HEK293 (cell line): ENCODE data around the gene PRPF8.

Source experiments
- AEBP2 ChIP-seq: fragments of 450-650 bp; formaldehyde crosslinking; IDR thresholded peaks from 2 replicates; pipeline ENCODE4 v1.5.1; 2016; ENCODE audit warnings: missing biosample characterization, missing genetic modification characterization, borderline replicate concordance
- BCL6B ChIP-seq: fragments of 450-650 bp; formaldehyde crosslinking; IDR thresholded peaks from 2 replicates; pipeline ENCODE4 v1.5.1; 2017; ENCODE audit warnings: missing biosample characterization, missing genetic modification characterization
- ELK4 ChIP-seq: IDR thresholded peaks from 2 replicates; pipeline ENCODE4 v1.6.1; 2011; ENCODE audit warnings: mild to moderate bottlenecking, low read depth, low read length, borderline replicate concordance
- HIC1 ChIP-seq: fragments of 450-650 bp; formaldehyde crosslinking; IDR thresholded peaks from 2 replicates; pipeline ENCODE4 v1.5.1; 2016; ENCODE audit warnings: missing biosample characterization, missing genetic modification characterization
- INSM2 ChIP-seq: fragments of 450-650 bp; formaldehyde crosslinking; IDR thresholded peaks from 2 replicates; pipeline ENCODE4 v1.5.1; 2016; ENCODE audit warnings: missing biosample characterization, missing genetic modification characterization
- KLF16 ChIP-seq: fragments of 450-650 bp; formaldehyde crosslinking; IDR thresholded peaks from 2 replicates; pipeline ENCODE4 v1.5.1; 2017; ENCODE audit warnings: missing biosample characterization, missing genetic modification characterization
- PATZ1 ChIP-seq: fragments of 450-650 bp; formaldehyde crosslinking; IDR thresholded peaks from 2 replicates; pipeline ENCODE4 v1.5.1; 2016; ENCODE audit warnings: missing biosample characterization, missing genetic modification characterization
- PRDM4 ChIP-seq: fragments of 450-650 bp; formaldehyde crosslinking; IDR thresholded peaks from 2 replicates; pipeline ENCODE4 v1.5.1; 2017; ENCODE audit warnings: missing biosample characterization, missing genetic modification characterization
- ZIC2 ChIP-seq: fragments of 450-650 bp; formaldehyde crosslinking; IDR thresholded peaks from 2 replicates; pipeline ENCODE4 v1.5.1; 2016; ENCODE audit warnings: missing biosample characterization, missing genetic modification characterization
- ZNF121 ChIP-seq: fragments of 450-650 bp; formaldehyde crosslinking; IDR thresholded peaks from 2 replicates; pipeline ENCODE4 v1.5.1; 2016; ENCODE audit warnings: missing biosample characterization, missing genetic modification characterization
- ZNF155 ChIP-seq: fragments of 450-650 bp; formaldehyde crosslinking; IDR thresholded peaks from 2 replicates; pipeline ENCODE4 v1.5.1; 2016; ENCODE audit warnings: missing biosample characterization, missing genetic modification characterization
- ZNF2 ChIP-seq: fragments of 450-650 bp; formaldehyde crosslinking; IDR thresholded peaks from 2 replicates; pipeline ENCODE4 v1.5.1; 2016; ENCODE audit warnings: missing biosample characterization, missing genetic modification characterization
- ZNF23 ChIP-seq: fragments of 450-650 bp; formaldehyde crosslinking; IDR thresholded peaks from 2 replicates; pipeline ENCODE4 v1.5.1; 2016; ENCODE audit warnings: missing biosample characterization, missing genetic modification characterization, borderline replicate concordance
- ZNF37A ChIP-seq: fragments of 450-650 bp; IDR thresholded peaks from 2 replicates; pipeline ENCODE4 v1.5.1; 2018; ENCODE audit warnings: missing biosample characterization, missing genetic modification characterization
- ZNF404 ChIP-seq: fragments of 450-650 bp; formaldehyde crosslinking; IDR thresholded peaks from 2 replicates; pipeline ENCODE4 v1.5.1; 2017; ENCODE audit warnings: missing biosample characterization, missing genetic modification characterization
- ZNF426 ChIP-seq: fragments of 450-650 bp; formaldehyde crosslinking; IDR thresholded peaks from 2 replicates; pipeline ENCODE4 v1.5.1; 2017; ENCODE audit warnings: missing biosample characterization, missing genetic modification characterization, mild to moderate bottlenecking, inconsistent platforms, moderate library complexity
- ZNF473 ChIP-seq: fragments of 450-650 bp; formaldehyde crosslinking; IDR thresholded peaks from 2 replicates; pipeline ENCODE4 v1.5.1; 2017; ENCODE audit warnings: missing biosample characterization, missing genetic modification characterization
- ZNF48 ChIP-seq: fragments of 450-650 bp; formaldehyde crosslinking; IDR thresholded peaks from 2 replicates; pipeline ENCODE4 v1.5.1; 2016; ENCODE audit warnings: missing biosample characterization, missing genetic modification characterization
- ZNF555 ChIP-seq: fragments of 450-650 bp; formaldehyde crosslinking; conservative IDR thresholded peaks from 2 replicates; pipeline ENCODE4 v1.5.1; 2017; ENCODE audit warnings: missing biosample characterization, mild to moderate bottlenecking, missing genetic modification characterization, inconsistent platforms
- ZNF580 ChIP-seq: fragments of 450-650 bp; formaldehyde crosslinking; IDR thresholded peaks from 2 replicates; pipeline ENCODE4 v1.5.1; 2016; ENCODE audit warnings: missing biosample characterization, missing genetic modification characterization
- ZNF623 ChIP-seq: fragments of 450-650 bp; formaldehyde crosslinking; IDR thresholded peaks from 2 replicates; pipeline ENCODE4 v1.5.1; 2016; ENCODE audit warnings: missing biosample characterization, missing genetic modification characterization
- ZNF701 ChIP-seq: fragments of 450-650 bp; formaldehyde crosslinking; IDR thresholded peaks from 2 replicates; pipeline ENCODE4 v1.5.1; 2016; ENCODE audit warnings: missing biosample characterization, missing genetic modification characterization
- ZNF785 ChIP-seq: fragments of 450-650 bp; formaldehyde crosslinking; IDR thresholded peaks from 2 replicates; pipeline ENCODE4 v1.5.1; 2016; ENCODE audit warnings: missing biosample characterization, missing genetic modification characterization
- ZSCAN5A ChIP-seq: fragments of 450-650 bp; formaldehyde crosslinking; IDR thresholded peaks from 2 replicates; pipeline ENCODE4 v1.5.1; 2016; ENCODE audit warnings: missing biosample characterization, missing genetic modification characterization

The PRPF8 gene

GRCh38 chr17:1627982-1628855 is 56.4 kb downstream of the PRPF8 start, which contains the start of gene SLC43A2 (continued):
- TF ChIP-seq PATZ1 (tag by site-specific recombination), result peak; percentile 98
- TF ChIP-seq ZNF155 (tag by site-specific recombination), result no peak
- peak; percentile 82; the same call in 1 of the 2 replicates for TF ChIP-seq ZNF785 (tag by site-specific recombination)
- no peak for TF ChIP-seq BCL6B (tag by site-specific recombination)
- TF ChIP-seq PRDM4 (tag by site-specific recombination), result no peak
- TF ChIP-seq ZNF23, result no peak
- peak; percentile 78 for TF ChIP-seq ZNF121 (tag by site-specific recombination)
- TF ChIP-seq ZNF580 (tag by site-specific recombination), result no peak; the same call in 1 of the 2 replicates
- 0 out of 2 replicates have a peak, but pooled peaks have one; percentile 31 for TF ChIP-seq ZNF623 (tag by site-specific recombination)
- peak; percentile 61; the same call in 1 of the 2 replicates for TF ChIP-seq HIC1 (tag by site-specific recombination)
- no peak for TF ChIP-seq ZNF473 (tag by site-specific recombination)
- no peak for TF ChIP-seq ZNF701
- TF ChIP-seq ZNF426 (tag by site-specific recombination), result no peak
- no peak for TF ChIP-seq ZNF555 (tag by site-specific recombination)
- peak; percentile 29 for TF ChIP-seq ZIC2 (tag by site-specific recombination)
- TF ChIP-seq KLF16 (tag by site-specific recombination), result peak; percentile 90
- no peak for TF ChIP-seq AEBP2 (tag by site-specific recombination)
- TF ChIP-seq ZSCAN5A (tag by site-specific recombination), result peak; percentile 81; the same call in 1 of the 2 replicates
- peak; percentile 36; the same call in 1 of the 2 replicates for TF ChIP-seq INSM2
- no peak for TF ChIP-seq ZNF48
- no peak for TF ChIP-seq ZNF404 (tag by site-specific recombination)
- TF ChIP-seq ELK4, result no peak
- peak; percentile 89 for TF ChIP-seq ZNF2 (tag by site-specific recombination)
- no peak for TF ChIP-seq ZNF37A (tag by site-specific recombination)
